Measurements from ENCODE around the gene VMAC.

Gene VMAC

DNA sequence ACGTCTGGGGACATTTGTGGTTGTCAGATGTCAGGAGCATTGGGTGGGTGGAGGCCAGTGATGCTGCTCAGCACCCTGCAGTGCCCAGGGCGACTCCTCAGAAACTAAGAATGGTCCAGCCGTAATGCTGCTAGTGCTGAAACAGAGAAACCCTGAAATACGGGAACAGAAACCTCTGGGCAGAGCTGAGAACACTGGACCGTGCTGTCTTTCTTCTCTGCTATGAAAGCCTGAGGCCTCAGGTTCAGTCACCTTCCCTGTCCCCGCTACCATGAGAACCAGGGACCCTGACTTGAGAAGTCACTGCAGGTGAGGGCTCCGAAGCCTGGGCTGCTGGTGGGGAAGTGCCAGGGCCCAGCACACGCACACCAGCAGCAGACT, 22.8 kb downstream of the VMAC start:
- no peak for DNase-seq (ENCODE audit: low read depth in 2 of 2, low spot score in 1 of 2)

DNA sequence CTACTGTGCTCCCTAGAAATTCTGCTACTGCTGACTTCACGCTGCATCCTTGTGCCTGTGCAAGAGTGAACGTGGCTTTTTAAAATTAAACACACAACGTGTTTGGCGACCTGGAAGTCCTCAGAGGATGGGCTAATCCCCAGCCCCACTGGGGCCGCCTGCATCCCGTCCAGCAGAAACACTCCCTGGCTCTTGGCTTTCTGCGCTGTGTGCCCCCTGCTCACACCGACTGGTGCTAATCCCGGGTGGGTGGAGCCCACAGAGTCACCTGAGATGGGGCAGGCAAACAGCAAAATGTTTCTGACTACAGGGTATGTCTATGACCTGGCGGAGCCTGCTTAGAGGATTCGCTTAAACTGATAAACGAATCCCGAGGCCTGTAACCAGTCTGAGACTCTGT, 24.5 kb downstream of the VMAC start:
- no peak for DNase-seq (ENCODE audit: low read depth in 2 of 2, low spot score in 1 of 2)

DNA sequence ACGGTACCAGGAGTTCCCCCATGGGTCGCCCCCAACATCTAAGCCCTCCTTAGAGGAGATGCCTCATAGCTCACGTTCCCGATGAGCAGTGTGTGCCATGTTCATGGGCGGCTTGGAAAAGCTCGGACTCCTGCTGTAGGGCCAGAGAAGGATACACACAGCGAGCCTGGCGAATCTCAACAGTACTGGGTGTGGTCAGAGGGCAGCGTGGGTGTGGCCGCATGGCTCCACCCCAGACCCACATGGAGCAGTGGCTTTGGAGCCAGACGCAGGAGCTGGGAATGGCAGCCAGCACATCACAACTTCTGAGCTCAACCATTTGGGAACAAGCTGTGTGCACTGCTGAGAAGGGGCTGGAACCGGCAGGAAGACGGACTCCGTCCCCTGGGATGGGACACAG, 25.0 kb downstream of the VMAC start:
- DNase-seq (ENCODE audit: low read depth in 2 of 2, low spot score in 1 of 2), result no peak

DNA sequence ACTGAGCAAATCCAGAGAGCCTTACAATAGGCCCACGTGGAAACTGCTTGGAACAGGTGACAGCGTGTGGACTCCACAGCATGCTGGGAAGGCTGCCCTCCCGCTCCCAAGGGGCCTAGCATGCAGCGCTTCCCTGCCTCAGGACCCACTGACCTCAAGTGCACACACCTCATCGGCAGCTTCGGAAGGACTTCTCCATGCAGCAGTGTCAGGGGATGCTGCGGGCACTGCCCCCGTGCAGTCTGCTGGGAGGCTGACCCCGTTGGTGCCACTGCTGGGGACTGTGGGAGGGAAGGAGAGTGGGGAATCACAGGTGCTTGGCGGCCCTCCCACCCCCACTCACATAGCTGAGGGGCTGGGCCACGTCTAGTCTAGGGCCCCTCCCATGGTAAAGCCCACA, 26.6 kb downstream of the VMAC start:
- DNase-seq (ENCODE audit: low read depth in 2 of 2, low spot score in 1 of 2), result no peak

DNA sequence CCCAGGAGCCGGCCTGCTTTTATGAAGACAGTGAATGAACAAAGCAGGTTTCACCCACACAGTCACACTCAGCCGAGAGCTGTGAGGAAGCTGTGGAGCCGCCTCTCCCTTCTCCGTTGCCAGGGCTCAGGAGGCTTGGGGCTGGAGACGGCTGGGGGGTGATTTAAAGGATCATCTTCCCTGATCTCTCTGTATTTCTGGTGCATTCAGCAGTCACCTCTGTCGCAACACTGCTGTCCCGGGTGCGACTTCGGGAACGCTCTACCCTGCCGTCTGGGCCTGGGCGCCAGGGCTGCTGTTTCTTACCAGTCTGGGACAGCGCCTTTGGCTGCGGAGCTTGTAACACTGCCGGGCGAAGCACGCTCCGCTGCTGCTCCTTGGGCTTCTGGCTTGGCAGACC, 27.5 kb downstream of the VMAC start:
- DNase-seq (ENCODE audit: low read depth in 2 of 2, low spot score in 1 of 2), result no peak

DNA sequence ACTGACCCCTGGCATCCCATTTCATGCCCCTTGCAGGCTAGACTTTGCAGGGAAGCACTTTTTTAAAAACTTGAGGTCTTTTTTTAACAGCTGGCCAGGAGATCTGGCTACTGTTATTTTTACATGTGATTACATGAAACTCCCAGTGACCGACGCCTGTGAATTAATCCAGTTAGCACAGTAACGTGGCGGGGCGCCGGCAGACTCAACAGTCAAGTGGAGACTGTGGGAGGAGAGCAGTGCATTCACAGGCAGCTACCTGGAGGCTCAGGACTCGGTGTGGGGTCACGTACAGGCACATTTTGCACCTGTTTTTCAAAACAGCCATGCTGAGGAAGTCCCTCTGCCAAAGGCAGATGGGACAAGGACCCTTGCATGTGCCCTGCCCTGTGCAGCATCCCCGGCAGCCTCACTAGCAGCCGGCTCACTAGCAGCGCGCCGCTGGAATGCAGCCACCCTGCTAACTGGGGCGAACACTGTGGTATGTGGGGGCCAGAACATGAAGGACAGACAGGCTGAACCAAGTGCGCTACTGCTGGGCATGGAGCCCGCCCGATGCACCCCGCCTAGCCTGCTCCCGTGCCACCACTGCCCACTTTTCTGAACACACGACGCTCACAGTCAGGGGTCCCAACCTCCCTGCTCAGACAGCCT, 28.1 kb downstream of the VMAC start:
- no peak for DNase-seq (ENCODE audit: low read depth in 2 of 2, low spot score in 1 of 2)

DNA sequence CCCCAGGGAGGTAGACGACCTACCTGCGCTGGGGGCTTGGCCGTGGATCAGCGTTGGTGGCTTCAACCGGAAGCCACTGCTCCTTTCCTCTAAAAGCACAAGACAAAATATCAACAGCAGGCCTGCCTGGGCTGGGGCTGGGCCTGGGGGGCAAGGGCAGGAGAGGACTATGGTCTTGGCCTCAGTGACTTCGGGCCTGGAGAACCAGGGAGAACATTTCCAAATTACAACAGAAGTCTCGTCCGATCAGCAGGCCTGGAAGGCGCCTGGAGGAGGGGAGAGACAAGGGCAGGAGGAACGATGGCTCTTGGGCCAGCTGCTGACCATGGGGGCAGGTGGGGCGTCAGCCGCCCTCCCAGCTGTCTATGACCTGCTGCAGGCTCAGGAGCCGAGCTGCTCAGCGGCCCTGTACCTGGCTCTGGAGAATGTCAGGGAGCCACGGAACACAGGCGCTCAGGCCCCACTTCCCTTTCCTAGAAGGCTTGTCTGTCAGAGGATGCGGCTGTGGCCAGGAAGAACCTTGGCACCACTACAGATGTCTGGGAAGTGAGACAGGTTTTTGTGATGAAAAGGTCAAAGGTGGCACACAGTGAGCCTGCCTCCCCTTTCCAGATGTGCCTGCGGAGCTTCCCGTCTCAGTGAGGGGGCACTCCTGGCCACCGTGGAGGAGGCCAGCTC, 28.9 kb downstream of the VMAC start:
- no peak for DNase-seq (ENCODE audit: low read depth in 2 of 2, low spot score in 1 of 2)

DNA sequence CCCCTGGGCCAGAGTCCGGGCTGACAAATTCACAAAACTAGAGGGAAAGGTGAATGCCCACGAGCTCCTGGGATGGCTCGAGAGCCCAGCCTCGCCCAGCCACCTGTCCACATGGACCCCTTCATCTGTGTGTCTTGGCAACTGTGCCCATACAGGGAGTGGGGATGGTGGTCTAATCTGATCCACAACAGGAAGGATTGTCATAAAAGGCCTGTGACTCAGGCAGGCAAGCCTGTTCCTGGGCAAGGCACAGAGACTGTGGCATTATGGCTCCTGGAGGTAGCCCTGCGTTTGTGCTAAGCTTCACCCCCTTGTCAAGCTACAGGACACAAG, 29.4 kb downstream of the VMAC start:
- DNase-seq (ENCODE audit: low read depth in 2 of 2, low spot score in 1 of 2), result no peak

DNA sequence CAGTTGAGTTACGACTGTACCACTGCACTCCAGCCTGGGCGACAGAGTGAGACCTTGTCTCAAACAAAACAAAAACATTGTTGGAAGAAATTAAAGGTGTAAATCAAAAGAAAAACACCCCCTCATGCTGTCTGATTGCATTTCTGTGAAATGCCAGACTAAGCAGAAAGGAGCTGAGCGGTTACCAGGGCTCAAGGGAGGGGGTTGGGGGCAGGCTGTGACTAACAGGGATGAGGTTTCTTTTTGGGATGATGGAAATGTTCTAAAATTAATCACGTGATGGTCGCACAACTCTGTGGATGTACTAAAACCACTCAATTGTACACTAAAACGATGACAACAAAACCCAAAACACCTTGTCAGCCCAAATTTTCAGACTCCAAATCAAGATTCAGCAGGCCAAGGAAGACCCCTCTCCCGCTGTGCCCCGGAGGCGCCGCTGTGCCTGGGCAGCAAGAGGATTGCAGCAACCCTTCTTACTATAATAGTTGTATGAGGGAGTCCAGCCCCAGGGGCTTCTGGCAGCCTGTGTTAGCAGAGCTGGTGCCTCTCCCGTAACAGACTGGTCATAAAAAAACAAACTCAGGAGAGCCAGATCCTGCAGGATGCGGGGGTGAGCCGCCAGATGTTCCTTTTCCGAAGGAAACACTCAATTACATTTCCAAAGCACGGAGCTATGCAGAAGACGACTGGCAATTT, 30.3 kb downstream of the VMAC start:
- no peak for DNase-seq (ENCODE audit: low read depth in 2 of 2, low spot score in 1 of 2)

DNA sequence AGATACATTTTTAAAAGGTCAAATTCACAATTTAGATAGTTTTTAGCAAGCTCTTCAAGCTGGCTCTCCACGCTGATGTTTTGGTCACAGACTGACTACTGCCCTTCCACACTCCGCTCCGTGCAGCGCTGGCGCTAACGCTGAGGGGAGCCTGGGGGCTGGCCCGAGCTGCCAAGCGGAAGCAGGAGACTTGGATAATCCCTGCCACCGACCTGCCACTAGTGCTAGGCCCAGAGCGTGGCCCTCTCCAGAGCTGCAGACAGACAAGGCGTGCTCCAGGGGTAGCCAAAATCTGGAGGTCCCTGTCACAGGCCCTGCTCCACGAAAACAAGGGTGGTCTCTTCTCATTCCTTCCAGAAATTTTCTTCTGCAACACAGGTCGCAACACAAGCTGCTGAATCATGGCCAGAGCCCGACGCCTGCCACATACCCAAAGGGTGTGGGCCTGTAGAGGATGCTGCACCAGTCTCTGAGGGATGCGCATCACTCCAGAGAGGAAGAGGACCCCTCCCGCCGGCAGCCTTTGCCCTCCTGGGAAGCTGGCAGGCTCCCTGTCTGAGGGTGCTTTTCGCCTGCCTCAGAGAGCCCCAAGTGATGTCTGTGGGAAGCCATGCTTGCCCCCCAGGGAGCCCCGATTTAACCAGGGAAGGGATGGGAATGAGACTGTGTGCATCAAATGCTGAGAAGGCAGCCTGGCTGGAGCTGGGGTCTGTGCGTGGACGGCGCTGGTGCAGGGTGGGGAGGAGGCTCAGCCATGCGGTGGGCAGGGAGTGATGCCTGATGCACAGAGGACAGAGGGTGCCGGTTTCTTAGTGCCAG, 31.0 kb downstream of the VMAC start:
- no peak for DNase-seq (ENCODE audit: low read depth in 2 of 2, low spot score in 1 of 2)

DNA sequence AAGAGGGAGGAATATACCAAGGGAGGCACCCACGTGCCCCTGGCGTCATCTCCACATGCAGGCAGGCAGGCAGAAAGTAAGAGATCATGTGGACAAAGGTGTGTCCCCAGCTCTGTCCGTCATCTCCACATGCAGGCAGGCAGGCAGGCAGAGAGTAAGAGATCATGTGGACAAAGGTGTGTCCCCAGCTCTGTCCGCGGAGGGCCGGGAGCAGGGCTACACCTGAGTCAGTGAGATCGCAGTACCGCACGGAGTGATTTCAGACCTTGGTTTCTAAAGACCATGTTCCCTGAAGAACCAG, 31.6 kb downstream of the VMAC start:
- DNase-seq (ENCODE audit: low read depth in 2 of 2, low spot score in 1 of 2), result no peak

DNA sequence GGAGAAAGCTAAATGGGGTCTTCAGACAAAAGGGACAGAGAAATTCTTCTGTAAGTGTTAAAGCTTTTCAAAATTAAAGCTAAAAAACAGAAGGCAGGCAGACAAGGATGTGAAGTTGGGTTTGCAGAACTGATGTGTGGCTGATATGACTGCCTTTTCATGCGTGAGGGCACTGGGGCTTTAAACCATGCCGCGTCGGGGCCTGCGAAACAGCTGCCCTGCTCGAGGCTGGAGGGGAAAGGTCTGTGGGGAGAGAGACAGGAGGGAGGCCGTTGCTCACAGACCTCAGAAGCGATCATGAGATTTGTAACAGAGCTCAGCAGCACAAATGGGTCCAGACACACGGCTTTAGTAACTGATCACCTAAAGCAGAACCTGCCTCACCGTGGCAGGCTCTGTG, 32.9 kb downstream of the VMAC start:
- no peak for DNase-seq (ENCODE audit: low read depth in 2 of 2, low spot score in 1 of 2)

DNA sequence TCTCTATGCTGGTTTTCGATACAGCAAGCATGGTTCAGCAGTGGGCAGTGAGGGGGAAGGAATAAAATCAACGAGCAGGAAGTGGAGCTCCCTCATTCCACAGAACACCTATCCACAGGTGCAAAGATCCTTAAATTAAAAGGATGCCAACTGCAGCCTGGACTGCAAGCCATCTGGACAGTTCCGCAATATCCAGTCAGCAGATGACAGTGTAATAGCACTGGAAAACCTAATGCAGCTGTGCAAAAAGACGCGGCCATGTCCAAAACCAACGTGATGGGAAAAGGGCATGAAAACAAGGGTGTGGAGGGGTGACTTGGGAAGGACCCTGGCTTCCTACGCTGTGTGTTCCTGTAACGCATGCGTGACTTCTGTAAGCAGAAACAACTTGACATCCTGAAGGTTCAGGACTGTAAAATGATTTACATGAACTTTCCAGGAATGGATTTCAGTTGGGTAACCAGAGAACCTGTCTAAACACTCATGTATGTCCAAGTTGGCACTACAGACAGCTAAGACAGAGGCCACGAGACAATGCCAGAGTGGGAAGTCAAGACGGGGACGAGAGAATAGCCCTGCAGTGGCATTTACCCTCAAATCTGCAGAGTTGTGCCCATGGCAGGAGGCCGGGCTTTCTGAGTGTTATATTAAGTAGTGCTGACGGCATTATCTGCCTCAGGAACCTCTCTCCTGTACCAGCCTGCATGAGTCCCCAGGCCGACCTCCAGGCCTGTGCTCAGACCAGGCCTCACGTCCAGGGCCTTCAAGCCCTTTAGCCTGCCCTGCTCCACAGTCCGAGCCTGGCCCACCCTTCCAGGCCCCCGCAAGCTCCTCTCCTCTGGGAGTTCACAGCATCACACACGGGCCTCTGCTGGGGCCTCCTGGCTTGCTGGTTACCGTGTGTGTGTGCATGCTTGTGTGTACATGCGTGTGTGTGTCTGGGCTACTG, 35.9 kb downstream of the VMAC start:
- no peak for DNase-seq (ENCODE audit: low read depth in 2 of 2, low spot score in 1 of 2)

DNA sequence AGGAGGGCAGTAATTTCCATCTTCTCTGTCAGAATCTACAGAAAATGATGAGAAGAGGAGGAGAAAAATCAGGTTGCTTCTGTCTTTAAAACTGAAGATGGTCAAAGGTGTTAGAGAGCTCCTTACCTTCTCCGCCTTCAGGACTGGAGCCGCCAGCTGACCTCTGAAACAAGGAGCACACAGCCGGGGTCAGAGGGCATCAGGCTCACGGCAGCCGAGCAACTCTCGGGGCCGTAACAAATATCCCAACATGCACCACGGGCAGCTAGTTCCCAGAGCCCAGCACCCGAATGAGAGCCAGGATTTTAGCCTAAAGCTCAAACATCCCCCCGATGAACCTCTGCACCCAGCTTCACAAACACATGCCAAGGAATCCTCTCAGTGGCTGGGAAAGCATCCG, 37.0 kb downstream of the VMAC start:
- no peak for DNase-seq (ENCODE audit: low read depth in 2 of 2, low spot score in 1 of 2)

DNA sequence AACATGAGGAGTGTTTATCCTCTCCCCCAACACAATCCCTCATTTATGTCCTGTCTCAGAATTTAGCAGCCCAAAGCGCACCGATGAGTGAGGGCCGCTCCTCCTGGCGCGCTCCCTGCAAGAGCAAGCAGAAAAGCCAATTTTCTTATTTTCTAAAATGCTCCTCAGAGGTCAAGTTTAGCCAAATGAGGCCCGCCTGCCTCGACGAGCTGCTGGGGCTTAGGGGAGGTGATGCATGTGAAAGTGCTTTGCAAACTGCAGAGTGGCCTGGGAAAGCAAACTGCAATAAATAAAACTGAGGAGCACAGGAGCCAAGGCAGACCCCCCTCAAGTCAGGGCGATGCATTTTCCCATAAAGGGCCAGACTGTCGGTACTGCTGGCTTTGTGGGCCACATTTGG, 38.4 kb downstream of the VMAC start:
- no peak for DNase-seq (ENCODE audit: low read depth in 2 of 2, low spot score in 1 of 2)

DNA sequence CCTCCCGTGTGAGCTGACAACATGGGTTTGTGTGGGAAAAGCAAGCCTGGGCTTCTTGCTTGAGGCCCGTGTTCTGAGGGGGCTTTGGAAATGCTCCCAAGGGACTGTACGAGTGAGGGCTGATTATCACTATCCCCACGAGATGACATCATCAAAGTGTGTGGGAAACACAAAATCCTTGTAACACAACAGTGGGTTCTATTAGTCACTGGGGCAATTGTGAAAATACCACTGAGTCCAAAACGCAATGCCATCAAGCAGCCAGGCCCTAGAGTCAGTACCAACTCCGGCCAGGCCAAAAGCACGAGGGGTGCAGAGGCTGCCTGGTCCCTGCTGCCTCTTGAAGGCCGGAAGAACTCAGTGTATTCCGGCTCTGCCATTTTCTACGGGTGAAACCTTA, 39.0 kb downstream of the VMAC start:
- no peak for DNase-seq (ENCODE audit: low read depth in 2 of 2, low spot score in 1 of 2)

DNA sequence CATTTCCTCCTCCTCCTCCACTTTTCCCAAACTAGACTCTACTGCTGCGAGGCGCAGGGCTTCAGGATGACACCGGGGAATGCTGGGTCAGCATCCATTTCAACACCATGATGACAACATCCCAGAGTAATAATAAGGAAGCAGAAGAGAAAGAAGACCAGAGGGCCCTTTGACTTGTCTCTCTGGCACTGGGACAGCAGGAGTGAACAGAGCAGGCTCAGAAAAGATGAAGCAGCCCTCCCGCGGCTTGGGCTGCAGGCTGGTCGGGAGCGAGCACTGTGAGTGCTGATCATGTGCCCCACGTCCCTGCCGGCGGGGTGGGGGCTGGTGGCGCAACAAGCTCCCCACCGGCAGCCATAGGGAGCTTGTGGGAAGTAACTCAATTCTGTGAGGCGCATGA, 42.8 kb downstream of the VMAC start:
- DNase-seq (ENCODE audit: low read depth in 2 of 2, low spot score in 1 of 2), result no peak

DNA sequence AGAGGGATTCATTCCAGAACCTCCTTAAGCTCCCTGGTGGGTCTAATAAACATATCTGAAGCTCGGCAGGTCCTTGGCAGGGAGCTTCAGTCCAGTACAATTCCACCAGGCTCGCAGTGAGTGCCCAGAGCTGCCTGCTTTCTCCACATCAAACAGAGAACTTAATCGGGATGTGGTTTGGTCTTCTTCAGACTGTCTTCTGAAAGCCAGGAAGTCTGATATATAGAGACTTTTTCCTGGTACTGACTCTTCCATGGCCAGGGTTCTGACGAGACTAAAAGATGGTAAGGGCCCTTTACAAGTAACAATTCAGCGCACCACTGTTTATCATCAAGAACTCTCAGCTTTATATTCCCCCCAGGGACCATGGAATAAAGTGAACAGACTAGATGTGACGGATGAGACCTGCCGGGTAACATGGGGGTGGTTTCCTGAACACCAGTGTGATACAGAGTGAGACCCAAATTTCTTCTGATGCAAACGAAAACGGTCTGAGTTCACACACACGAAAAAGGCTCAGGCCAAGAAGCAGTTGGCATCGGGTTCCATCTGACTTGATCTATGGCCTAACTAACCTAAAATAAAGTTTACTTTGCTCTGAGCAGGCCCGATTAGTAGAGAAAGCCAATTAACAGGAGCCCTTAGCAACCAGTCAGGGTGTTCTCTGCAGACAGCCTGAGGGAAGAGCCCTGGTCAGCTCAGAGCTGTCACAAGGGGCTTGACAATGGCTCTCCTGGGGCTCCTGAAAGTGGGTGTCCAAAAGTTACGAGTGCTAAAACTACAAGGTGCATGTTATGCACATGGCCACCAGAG, 44.3 kb downstream of the VMAC start:
- DNase-seq (ENCODE audit: low read depth in 2 of 2, low spot score in 1 of 2), result no peak

DNA sequence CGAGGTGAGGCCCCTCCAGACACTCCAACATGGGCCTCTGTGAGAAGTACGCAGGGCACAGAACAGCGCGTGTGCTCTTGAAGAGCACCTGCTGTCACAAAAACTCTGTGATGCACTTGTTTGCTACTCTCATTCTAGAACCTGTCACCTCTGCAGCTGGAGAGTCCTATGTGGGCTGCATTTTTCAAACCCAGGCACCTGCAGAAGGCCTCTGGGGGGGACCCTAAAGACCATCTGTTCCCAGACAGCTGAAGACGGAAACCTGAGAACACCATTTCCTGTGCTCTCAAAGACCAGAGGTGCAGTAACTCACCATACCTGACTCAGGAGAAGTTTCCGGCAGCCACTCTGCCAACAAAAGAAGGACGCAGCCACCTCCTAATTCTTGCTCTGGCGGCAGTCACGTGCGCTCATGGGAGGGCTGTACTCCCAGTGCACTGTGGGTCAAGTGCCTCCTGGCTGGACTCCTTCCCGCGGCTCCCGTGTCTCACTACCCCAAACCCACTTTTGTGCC, 45.2 kb downstream of the VMAC start:
- no peak for DNase-seq (ENCODE audit: low read depth in 2 of 2, low spot score in 1 of 2)

DNA sequence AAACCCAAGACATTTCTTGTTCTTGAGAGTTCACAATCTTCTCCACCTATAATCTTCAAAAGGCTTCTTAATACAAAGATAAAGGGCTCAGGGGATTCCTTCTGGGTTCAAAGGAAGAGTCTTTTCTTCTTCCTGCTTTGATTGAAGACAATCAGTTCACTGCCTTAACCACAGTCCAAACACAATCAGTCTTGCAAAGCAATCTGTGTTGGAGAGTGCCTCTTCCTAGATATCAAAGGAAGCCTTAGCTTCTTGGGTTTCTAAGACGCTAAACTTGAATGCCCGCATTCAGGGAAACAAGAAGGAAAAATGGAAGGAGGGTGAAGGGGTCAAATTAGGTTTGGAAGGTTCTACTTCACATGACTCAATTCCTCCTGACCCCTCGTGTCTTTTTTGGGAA, 46.1 kb downstream of the VMAC start:
- no peak for DNase-seq (ENCODE audit: low read depth in 2 of 2, low spot score in 1 of 2)

Measured in stimulated activated CD8-positive, alpha-beta memory T cell treated with anti-CD3 and anti-CD28 coated beads, Interleukin-4, amount 100 ng/mL, for 1 hour (primary cell).